IPS DF 4.7 (cell line): ENCODE measurements around the gene LTB.

Experiments
- DNase-seq: peaks from one replicate; pipeline ENCODE4 v3.0.0-alpha.2; 2013; ENCODE audit warnings: low spot score; ENCODE audit errors: extremely low read depth

LTB gene

GRCh38 chr6:31576897-31577578 is 5.2 kb downstream of the LTB start:
- no peak for DNase-seq

- DNase-seq, result no peak
Measured at GRCh38 chr6:31575952-31576685, 6.1 kb downstream of the LTB start.

GRCh38 chr6:31575335-31575901 is 6.8 kb downstream of the LTB start, which contains the start of gene TNF:
TNF (plus strand) TSS chr6:31575565; CDS start chr6:31575742, 177 bp downstream.
- DNase-seq, result no peak

GRCh38 chr6:31574106-31575061 is 7.8 kb downstream of the LTB start:
- no peak for DNase-seq

GRCh38 chr6:31573239-31574105 is 8.8 kb downstream of the LTB start:
- DNase-seq, result no peak

- no peak for DNase-seq
Measured at GRCh38 chr6:31572041-31572911, 9.9 kb downstream of the LTB start, which contains the start of gene LTA. LTA (plus strand) TSS chr6:31572289; CDS start chr6:31572743, 454 bp downstream.

GRCh38 chr6:31569861-31570536 is 12.2 kb downstream of the LTB start:
- no peak for DNase-seq

- no peak for DNase-seq
Measured at GRCh38 chr6:31568537-31568961, 13.7 kb downstream of the LTB start.

- DNase-seq, result no peak
Measured at GRCh38 chr6:31567531-31568370, 14.5 kb downstream of the LTB start.

GRCh38 chr6:31560697-31561058 is 21.5 kb downstream of the LTB start:
- DNase-seq, result no peak

- no peak for DNase-seq
Measured at GRCh38 chr6:31559958-31560696, 22.1 kb downstream of the LTB start.

GRCh38 chr6:31559606-31559957 is 22.6 kb downstream of the LTB start:
- no peak for DNase-seq

- no peak for DNase-seq
Measured at GRCh38 chr6:31558631-31559500, 23.4 kb downstream of the LTB start.

GRCh38 chr6:31558318-31558625 is 24.0 kb downstream of the LTB start:
- no peak for DNase-seq

- DNase-seq, result no peak
Measured at GRCh38 chr6:31557443-31558317, 24.5 kb downstream of the LTB start.

- DNase-seq, result no peak
Measured at GRCh38 chr6:31556307-31556706, 25.9 kb downstream of the LTB start.
